Measurements from ENCODE around the gene NTM. TPM values are rescaled to one million over a fixed set of nuclear protein-coding genes. Genes with fewer than 3 reads are reported as not detected.

NTM gene
- total RNA-seq, 2 donors from 2014 or later = not detected

- DNase-seq (ENCODE audit: low spot score) = no peak
- TF ChIP-seq CTCF (IDR thresholded peaks at IDR 0.05) = no peak
- H3K36me3 ChIP-seq = no peaks in the 10 kb centered on the region
- H3K4me3 ChIP-seq = no peak overlapping the region
- ATAC-seq (ENCODE audit: insufficient number of reproducible peaks, low FRiP score, low read depth) = no peak
- H3K4me1 ChIP-seq (ENCODE audit: control insufficient read depth in 1 of 2, low read depth in 2 of 2) = no peaks in the 10 kb centered on the region
- H3K27me3 ChIP-seq (replicated peaks; ENCODE audit: insufficient read depth) = no peaks in the 10 kb centered on the region
- no peaks in the 10 kb centered on the region for H3K9me3 ChIP-seq
- H3K27ac ChIP-seq = no peak overlapping the region
Observed at GRCh38 chr11:131483877-131484276, 113.5 kb downstream of the NTM start.

GRCh38 chr11:131486100-131486499 lies 115.7 kb downstream of the NTM start:
- no peak overlapping the region for H3K4me3 ChIP-seq
- no peaks in the 10 kb centered on the region for H3K4me1 ChIP-seq (ENCODE audit: control insufficient read depth in 1 of 2, low read depth in 2 of 2)
- H3K27me3 ChIP-seq (replicated peaks; ENCODE audit: insufficient read depth) = no peaks in the 10 kb centered on the region
- H3K9me3 ChIP-seq = no peaks in the 10 kb centered on the region
- H3K27ac ChIP-seq = no peak overlapping the region
- ATAC-seq (ENCODE audit: insufficient number of reproducible peaks, low FRiP score, low read depth) (no peak), DNase-seq (ENCODE audit: low spot score) (no peak)
- TF ChIP-seq CTCF (IDR thresholded peaks at IDR 0.05) = no peak
- H3K36me3 ChIP-seq = no peaks in the 10 kb centered on the region

- no peaks in the 10 kb centered on the region for H3K27me3 ChIP-seq (replicated peaks; ENCODE audit: insufficient read depth)
- DNase-seq (ENCODE audit: low spot score) (no peak), ATAC-seq (ENCODE audit: insufficient number of reproducible peaks, low FRiP score, low read depth) (no peak)
- no peak overlapping the region for H3K27ac ChIP-seq
- H3K36me3 ChIP-seq = no peaks in the 10 kb centered on the region
- no peak for TF ChIP-seq CTCF (IDR thresholded peaks at IDR 0.05)
- H3K4me1 ChIP-seq (ENCODE audit: control insufficient read depth in 1 of 2, low read depth in 2 of 2) = no peaks in the 10 kb centered on the region
- no peak overlapping the region for H3K4me3 ChIP-seq
- H3K9me3 ChIP-seq = no peaks in the 10 kb centered on the region
Observed at GRCh38 chr11:131486937-131487635, 116.7 kb downstream of the NTM start.

GRCh38 chr11:131488238-131488637 lies 117.8 kb downstream of the NTM start:
- Histone ChIP-seq H3K27me3 (replicated peaks; ENCODE audit: insufficient read depth) (no peaks in the 10 kb centered on the region), H3K4me1 (ENCODE audit: control insufficient read depth in 1 of 2, low read depth in 2 of 2) (no peaks in the 10 kb centered on the region), H3K27ac (no peak overlapping the region), H3K9me3 (no peaks in the 10 kb centered on the region), H3K36me3 (no peaks in the 10 kb centered on the region), H3K4me3 (no peak overlapping the region)
- no peak for ATAC-seq (ENCODE audit: insufficient number of reproducible peaks, low FRiP score, low read depth)
- no peak for TF ChIP-seq CTCF (IDR thresholded peaks at IDR 0.05)
- DNase-seq (ENCODE audit: low spot score) = no peak

- Histone ChIP-seq H3K36me3 (no peaks in the 10 kb centered on the region), H3K27ac (no peak overlapping the region), H3K4me1 (ENCODE audit: control insufficient read depth in 1 of 2, low read depth in 2 of 2) (no peaks in the 10 kb centered on the region), H3K4me3 (no peak overlapping the region), H3K27me3 (replicated peaks; ENCODE audit: insufficient read depth) (no peaks in the 10 kb centered on the region), H3K9me3 (no peaks in the 10 kb centered on the region)
- no peak for TF ChIP-seq CTCF (IDR thresholded peaks at IDR 0.05)
- no peak for ATAC-seq (ENCODE audit: insufficient number of reproducible peaks, low FRiP score, low read depth)
- DNase-seq (ENCODE audit: low spot score) = no peak
Observed at GRCh38 chr11:131491503-131491902, 121.1 kb downstream of the NTM start.
